Cardiac fibroblast (primary cell): Measurements from ENCODE around the gene ACSS2.
"Not testable (repeated sequence)": the region's sequence is repeated elsewhere in the genome, so short reads cannot be mapped to it uniquely, and the experiment has no call there.

ENCODE experiments used
- DNase-seq, 2 donors: peaks; one replicate each; pipeline versions ENCODE4 v3.0.0 to v3.0.0-alpha.2; 2010; ENCODE audit warnings: low read depth in 2 of 2
- H3K4me3 ChIP-seq, 2 donors: replicated peaks in 1 of 2; 1 replicate in 1 of 2; 2 replicates in 1 of 2; pipeline ENCODE4 v1.5.1; 2011; ENCODE audit warnings: low read depth in 2 of 2, low read length in 2 of 2, mild to moderate bottlenecking in 2 of 2, moderate library complexity in 1 of 2
- TF ChIP-seq, protein P1 (sequence below): IDR thresholded peaks from one replicate; pipeline ENCODE4 v1.5.1; 2011; ENCODE audit warnings: low read depth, mild to moderate bottlenecking, low read length, inconsistent platforms

ACSS2 gene

DNA sequence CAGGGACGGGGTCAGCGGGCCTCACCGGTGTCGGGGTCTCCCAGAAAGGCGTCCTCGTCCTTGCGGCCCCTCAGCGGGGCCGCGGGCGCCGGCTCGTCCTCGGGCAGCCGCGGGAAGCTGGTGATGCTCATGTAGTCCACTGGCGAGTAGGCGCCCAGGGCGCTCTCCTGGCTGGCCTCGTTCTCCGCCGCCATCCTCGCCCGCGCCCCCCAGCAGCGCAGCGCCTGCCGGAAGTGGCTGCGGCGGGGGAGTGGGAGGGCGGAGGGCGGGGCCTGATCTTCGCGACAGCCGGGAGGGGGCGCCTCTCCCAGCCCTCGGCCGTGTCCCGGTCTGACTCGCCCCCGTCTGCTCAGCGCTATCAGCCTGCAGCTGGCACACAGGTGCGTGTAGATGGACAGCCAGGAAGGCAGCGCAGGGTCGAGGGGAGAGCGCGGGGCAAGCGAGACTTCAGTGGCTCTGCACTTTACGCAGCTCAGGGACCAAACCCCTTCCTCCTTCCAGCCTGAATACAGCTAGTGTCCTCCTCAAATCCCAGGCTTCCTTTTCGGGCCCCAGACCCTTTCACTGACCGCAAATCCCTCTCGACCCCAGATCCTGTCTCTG lies 3.7 kb upstream of the ACSS2 start, which contains the start of gene GGT7:
TSS of gene GGT7 (minus strand) at position 235 of the 603 bp plus-strand sequence. CDS start at position 194, 41 bp downstream.
- TF ChIP-seq, protein P1, sequence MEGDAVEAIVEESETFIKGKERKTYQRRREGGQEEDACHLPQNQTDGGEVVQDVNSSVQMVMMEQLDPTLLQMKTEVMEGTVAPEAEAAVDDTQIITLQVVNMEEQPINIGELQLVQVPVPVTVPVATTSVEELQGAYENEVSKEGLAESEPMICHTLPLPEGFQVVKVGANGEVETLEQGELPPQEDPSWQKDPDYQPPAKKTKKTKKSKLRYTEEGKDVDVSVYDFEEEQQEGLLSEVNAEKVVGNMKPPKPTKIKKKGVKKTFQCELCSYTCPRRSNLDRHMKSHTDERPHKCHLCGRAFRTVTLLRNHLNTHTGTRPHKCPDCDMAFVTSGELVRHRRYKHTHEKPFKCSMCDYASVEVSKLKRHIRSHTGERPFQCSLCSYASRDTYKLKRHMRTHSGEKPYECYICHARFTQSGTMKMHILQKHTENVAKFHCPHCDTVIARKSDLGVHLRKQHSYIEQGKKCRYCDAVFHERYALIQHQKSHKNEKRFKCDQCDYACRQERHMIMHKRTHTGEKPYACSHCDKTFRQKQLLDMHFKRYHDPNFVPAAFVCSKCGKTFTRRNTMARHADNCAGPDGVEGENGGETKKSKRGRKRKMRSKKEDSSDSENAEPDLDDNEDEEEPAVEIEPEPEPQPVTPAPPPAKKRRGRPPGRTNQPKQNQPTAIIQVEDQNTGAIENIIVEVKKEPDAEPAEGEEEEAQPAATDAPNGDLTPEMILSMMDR: peak; percentile 39
- DNase-seq: peak; percentile 57 to 72
- H3K4me3 ChIP-seq: peak within 1 kb of the TSS; percentile 58 to 66

DNA sequence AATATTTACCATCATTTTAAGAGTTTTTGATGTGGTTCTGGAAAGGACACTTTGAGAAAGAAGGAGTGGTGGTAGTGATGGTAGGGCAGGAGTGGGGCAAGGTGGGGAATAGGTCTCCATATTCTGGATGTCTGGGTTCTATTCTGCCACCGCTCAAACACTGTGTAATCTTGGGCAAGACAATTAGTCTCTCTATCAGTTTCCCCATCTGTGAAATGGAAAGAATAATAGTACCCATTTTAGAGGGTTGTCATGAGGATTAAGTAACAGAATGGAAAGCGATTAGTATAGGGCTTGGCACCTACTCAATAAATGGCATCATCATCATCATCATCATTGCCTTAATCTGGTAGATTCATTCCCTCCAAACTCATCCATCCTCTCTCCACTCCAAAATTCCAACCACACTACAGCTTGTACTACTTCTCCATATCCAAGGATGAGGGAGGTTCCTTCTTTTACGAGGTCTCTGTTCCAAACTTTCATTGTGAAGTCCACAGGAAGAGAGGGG lies 2.8 kb upstream of the ACSS2 start:
- H3K4me3 ChIP-seq: no peak overlapping the region
- DNase-seq: no peak
- TF ChIP-seq, protein P1: no peak

DNA sequence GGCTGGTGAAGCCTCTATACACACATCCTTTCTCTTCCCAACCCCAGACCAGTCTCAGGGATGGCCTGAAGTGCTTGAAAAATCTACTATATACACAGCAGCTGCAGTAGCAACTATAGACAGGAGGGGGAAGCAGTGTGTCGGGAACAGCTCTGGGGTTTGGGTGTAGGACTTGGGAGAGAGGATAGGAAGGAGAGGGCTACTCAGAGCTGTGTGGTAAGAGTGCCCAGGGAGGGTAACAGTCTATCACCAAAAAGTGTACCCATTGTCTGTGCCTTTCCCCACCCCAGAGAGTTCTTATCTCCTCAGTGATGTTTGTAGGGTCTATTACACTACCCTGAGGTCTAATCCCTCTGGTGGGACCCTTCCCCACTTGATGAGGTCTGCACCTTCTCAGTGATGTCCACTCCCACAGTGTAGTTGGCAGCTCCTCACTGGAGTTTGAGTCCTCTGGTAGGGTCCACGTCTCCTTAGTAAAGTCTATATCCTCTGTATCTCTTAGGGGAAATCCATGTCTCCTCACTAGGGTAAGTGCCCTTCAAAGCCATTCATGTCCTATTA lies 2.2 kb upstream of the ACSS2 start:
- no peak overlapping the region for H3K4me3 ChIP-seq
- peak; percentile 93 to 94 for DNase-seq
- TF ChIP-seq, protein P1: peak; percentile 96

DNA sequence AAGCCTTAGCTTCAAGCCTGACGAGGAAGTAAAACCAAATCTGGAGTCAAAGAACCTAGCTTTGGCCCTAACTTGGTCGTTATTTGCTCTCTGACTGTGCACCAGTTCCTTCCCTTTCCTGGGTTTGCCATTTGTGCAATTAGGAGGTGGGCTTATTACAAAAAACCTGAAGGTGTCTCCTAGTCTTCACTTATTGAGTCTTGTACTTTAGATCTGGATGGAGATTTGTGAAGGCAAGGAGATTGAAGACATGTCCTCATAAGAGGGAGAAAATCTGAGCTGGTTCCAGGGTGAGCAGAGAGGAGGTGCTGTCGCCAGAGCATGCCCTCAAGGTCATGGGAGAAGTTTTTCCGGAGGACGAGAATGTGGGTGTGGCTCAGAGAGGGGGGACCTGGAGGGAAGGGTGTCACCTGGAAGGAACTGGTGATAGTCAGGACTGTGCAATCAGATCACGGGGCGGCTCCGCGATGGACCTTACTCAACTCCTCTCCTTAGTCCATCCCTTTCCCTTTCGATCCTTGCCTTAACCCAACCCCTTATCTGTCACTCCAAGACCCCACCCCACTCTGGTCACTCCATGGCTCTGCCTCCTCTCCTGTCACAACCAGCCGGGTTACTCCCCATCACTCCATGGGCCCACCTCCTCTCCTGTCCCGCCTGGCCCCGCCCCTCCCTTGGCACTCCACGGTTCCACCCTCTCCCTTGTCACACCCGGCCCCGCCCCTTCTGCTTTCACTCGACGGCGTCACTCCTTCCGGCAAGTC lies 588 bp upstream of the ACSS2 start:
- TF ChIP-seq, protein P1: peak; percentile 36
- peak; percentile 99 to 100 for DNase-seq
- H3K4me3 ChIP-seq: peak overlapping the region; percentile 21 to 61

DNA sequence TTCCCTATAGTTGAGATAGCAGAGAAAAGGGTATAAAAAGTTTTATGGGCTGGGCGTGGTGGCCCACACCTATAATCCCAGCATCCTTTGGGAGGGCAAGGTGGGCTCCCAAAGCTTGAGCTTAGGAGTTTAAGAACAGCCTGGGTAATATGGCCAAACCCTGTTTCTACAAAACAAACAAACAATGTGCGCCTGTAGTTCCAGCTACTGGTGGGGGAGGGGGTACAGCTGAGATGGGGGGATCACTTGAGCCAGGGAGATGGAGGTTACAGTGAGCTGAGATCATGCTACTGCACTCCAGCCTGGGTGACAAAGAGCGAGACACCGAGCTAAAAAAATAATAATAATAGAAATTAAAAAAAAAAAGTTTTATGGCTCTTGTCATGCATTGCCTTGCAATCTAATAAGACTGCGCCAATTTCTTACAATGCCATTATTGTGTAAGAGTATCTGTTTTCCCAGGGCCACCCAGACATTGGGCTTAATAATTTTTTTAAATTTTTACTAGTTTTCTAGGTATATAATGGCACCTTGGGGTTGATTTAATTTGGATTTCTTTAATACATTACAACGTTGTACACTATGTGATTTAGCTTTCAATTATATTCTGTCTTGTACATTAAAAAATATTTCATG lies 3.9 kb downstream of the ACSS2 start:
- peak in 1 of 2 donors; percentile 27 for DNase-seq
- no peak overlapping the region for H3K4me3 ChIP-seq
- TF ChIP-seq, protein P1: no peak

DNA sequence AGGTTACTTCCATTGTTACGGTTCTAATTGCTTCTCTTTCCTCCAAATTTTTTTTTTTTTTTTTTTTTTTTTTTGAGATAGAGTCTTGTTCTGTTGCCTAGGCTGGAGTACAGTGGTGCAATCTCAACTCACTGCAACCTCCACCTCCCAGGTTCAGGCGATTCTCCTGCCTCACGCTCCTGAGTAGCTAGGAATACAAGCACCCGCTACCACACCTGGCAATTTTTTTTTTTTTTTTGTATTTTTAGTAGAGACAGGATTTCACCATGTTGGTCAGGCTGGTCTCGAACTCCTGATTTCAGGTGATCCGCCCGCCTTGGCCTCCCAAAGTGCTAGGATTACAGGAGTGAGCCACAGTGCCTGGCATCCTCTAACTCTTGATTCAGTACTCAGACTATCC lies 4.6 kb downstream of the ACSS2 start:
- not testable (repeated sequence) for H3K4me3 ChIP-seq, DNase-seq

DNA sequence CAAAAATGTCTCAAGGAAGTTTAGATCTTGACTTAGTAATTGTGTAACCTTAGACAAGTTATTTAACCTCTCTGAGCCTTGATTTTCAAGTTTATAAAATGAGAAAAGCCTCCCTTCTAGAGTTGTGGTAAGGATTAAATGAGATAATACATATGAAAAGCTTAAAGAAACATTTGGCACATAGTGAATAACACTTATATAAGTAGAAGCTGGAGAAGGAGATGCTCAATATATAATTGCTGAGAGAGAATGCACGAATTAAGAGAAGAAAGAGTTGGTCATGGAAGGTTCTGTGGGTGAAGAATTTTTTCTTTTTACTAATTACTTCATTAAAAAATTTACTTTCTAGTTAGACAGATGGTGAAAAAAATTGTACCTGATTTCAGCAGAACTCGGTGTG lies 5.3 kb downstream of the ACSS2 start:
- no peak for DNase-seq
- no peak overlapping the region for H3K4me3 ChIP-seq
- TF ChIP-seq, protein P1: no peak
